ENCODE measurements around the gene SNCB. TPM values are rescaled to one million over a fixed set of nuclear protein-coding genes. Genes with fewer than 3 reads are reported as not detected.
A peak's percentile ranks its signal among the peaks of the same experiment; 100 is the strongest.

The SNCB gene
- total and polyA plus RNA-seq, 2 of the 8 experiments (the other 6 are each of a cell fraction or from before 2014, with no cell fraction given): 4.2 to 5.9 TPM

DNA sequence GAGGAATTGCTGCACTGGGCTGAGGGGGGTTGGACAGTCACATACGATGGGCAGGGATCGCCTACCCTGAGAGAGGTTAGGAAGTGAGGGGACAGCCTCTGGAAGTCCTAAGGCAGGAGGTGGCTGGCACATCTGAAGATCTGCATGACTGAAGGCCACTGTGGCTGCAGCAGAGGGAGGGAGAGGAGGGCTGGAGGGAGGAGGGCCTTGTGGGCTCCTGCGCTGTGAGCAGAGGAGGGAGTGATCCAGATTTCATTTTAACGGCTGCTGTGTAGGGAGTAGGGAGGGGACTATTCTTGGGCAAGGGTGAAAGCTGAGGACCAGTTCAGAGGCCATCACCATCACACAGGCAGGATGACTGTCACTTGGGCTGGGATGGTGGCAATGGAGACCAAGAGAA is 7.2 kb upstream of the SNCB start:
- H2BK5ac ChIP-seq (ENCODE audit: low read depth, low read length): peak overlapping the region; percentile 52; the same call in 1 of the 2 replicates
- H4K8ac ChIP-seq (ENCODE audit: extremely low read depth, insufficient read depth, low read length): no peak overlapping the region
- no peak overlapping the region for H3K4me2 ChIP-seq (ENCODE audit: insufficient read depth in 1 of 2, low read depth in 2 of 2, low read length in 2 of 2)
- no peak overlapping the region for H3K23ac ChIP-seq (ENCODE audit: insufficient read length)
- peak overlapping the region; percentile 82; the same call in 1 of the 2 replicates for H2AK5ac ChIP-seq (ENCODE audit: low read depth, low read length)
- DNase-seq (ENCODE audit: low read depth in 1 of 2, low spot score in 2 of 2): no peak
- H2BK120ac ChIP-seq (replicated peaks; ENCODE audit: low read depth, low read length): no peak overlapping the region
- H3K14ac ChIP-seq (ENCODE audit: insufficient read length): no peak overlapping the region
- WGBS, 2 experiments (ENCODE audit: extremely low coverage in 1 of 2, insufficient coverage in 1 of 2, insufficient read length in 1 of 2, insufficient replicate concordance in 2 of 2, low coverage in 1 of 2, low lambda C conversion rate in 2 of 2, missing lambda C conversion rate in 1 of 2): 67% methylated on average over 4 of the region's 4 CpGs; no CpG with 5 or more reads in 1 of the 2 experiments
- H3K36me3 ChIP-seq (ENCODE audit: control insufficient read depth in 2 of 4, insufficient read depth in 4 of 4, low read length in 3 of 4): no peaks in the 10 kb centered on the region
- CTCF ChIA-PET (ENCODE audit: partially characterized antibody): interaction anchor here (1.3 kb wide), 1 partner anchor 32 kb away, joined by 3 read pairs; no protein-coding TSS in a partner anchor
- FAIRE-seq: no peak
- H3K9ac ChIP-seq (replicated peaks in 1 of 4; ENCODE audit: extremely low read depth in 1 of 4, low read depth in 3 of 4, low read length in 3 of 4): no peak overlapping the region
- no peak overlapping the region for H2AFZ ChIP-seq (ENCODE audit: low read length)
- H3K27me3 ChIP-seq (replicated peaks in 1 of 4; ENCODE audit: control insufficient read depth in 3 of 4, extremely low read depth in 1 of 4, insufficient read depth in 3 of 4, low read length in 3 of 4): no peaks in the 10 kb centered on the region
- peak overlapping the region; percentile 66; the same call in 1 of the 2 replicates for H3K18ac ChIP-seq (ENCODE audit: extremely low read depth, low read length)
- POLR2A ChIA-PET (ENCODE audit: partially characterized antibody): no interaction called here
- no peaks in the 10 kb centered on the region for H3K79me2 ChIP-seq (ENCODE audit: control insufficient read depth in 1 of 2, insufficient read depth in 2 of 2, low read length in 2 of 2)
- peaks cover 0 to 3% of the 10 kb centered on the region in 2 experiments; a peak in 1 of 4 replicates for H3K9me3 ChIP-seq (ENCODE audit: insufficient read depth in 2 of 2, low read depth in 1 of 2, low read length in 1 of 2)
- no peak overlapping the region for H3K4me3 ChIP-seq (ENCODE audit: extremely low read depth in 1 of 4, insufficient read depth in 2 of 4, low read depth in 3 of 4, low read length in 4 of 4)
- no peaks in the 10 kb centered on the region for H3K79me1 ChIP-seq (ENCODE audit: low read depth, low read length)
- no peak overlapping the region for H4K5ac ChIP-seq (ENCODE audit: insufficient read length, low read depth, low read length)
- no peak overlapping the region for H3K56ac ChIP-seq (replicated peaks; ENCODE audit: insufficient read length, low read depth, low read length)
- peak overlapping the region; percentile 50; the same call in 1 of the 2 replicates for H2BK12ac ChIP-seq (ENCODE audit: low read depth, low read length)
- peak overlapping the region; percentile 89 for H2BK15ac ChIP-seq (ENCODE audit: low read length)
- H4K91ac ChIP-seq (replicated peaks; ENCODE audit: insufficient read length, low read length): no peak overlapping the region
- H3K4ac ChIP-seq (replicated peaks; ENCODE audit: insufficient read length, low read depth, low read length): no peak overlapping the region
- H3K23me2 ChIP-seq (ENCODE audit: low read depth, low read length): no peaks in the 10 kb centered on the region
- no peaks in the 10 kb centered on the region for H4K20me1 ChIP-seq (replicated peaks in 1 of 2; ENCODE audit: control insufficient read depth in 1 of 2, insufficient read depth in 2 of 2, low read length in 2 of 2)
- TF ChIP-seq CREB1 (IDR thresholded peaks at IDR 0.05): no peak
- no peak for TF ChIP-seq POLR2AphosphoS5 (IDR thresholded peaks at IDR 0.05; ENCODE audit: low read depth, low read length)
- TF ChIP-seq CEBPB (IDR thresholded peaks at IDR 0.05; ENCODE audit: low read depth, low read length): no peak
- no peak for TF ChIP-seq JUND (IDR thresholded peaks at IDR 0.05; ENCODE audit: low read length)
- no peak for TF ChIP-seq BACH1 (IDR thresholded peaks at IDR 0.05; ENCODE audit: low read length)
- no peak for TF ChIP-seq RFX5 (IDR thresholded peaks at IDR 0.05; ENCODE audit: borderline replicate concordance, low read depth, low read length)
- peaks cover 0 to 16% (median 3%) of the 10 kb centered on the region in 4 experiments; a peak in 6 of 7 replicates for H3K4me1 ChIP-seq (replicated peaks in 1 of 4; ENCODE audit: control insufficient read depth in 3 of 4, insufficient read depth in 4 of 4, low read length in 3 of 4)
- H2BK20ac ChIP-seq (ENCODE audit: low read length): peak overlapping the region; percentile 83; the same call in 1 of the 2 replicates
- H3K27ac ChIP-seq (ENCODE audit: low read depth, low read length): no peak overlapping the region
